Mammary epithelial cell (primary cell): ENCODE measurements around the gene EPHA3.

Source experiments
- EZH2 ChIP-seq: IDR thresholded peaks from 2 replicates; pipeline ENCODE4 v1.6.1; 2012; ENCODE audit warnings: low read length, inconsistent platforms, borderline replicate concordance
- TF ChIP-seq, protein P1 (sequence below), 2 donors: IDR thresholded peaks in 1 of 2; conservative IDR thresholded peaks in 1 of 2; 2 replicates each; pipeline ENCODE4 v1.5.1; 2011 to 2012; ENCODE audit warnings: inconsistent platforms in 2 of 2, low read length in 2 of 2, mild to moderate bottlenecking in 2 of 2, control low read depth in 1 of 2, low read depth in 1 of 2; ENCODE audit not compliant: insufficient read depth in 1 of 2; ENCODE audit errors: extremely low read depth in 1 of 2

GRCh38 chr3:89252016-89252415 is 144.6 kb downstream of the EPHA3 start:
- TF ChIP-seq, protein P1, sequence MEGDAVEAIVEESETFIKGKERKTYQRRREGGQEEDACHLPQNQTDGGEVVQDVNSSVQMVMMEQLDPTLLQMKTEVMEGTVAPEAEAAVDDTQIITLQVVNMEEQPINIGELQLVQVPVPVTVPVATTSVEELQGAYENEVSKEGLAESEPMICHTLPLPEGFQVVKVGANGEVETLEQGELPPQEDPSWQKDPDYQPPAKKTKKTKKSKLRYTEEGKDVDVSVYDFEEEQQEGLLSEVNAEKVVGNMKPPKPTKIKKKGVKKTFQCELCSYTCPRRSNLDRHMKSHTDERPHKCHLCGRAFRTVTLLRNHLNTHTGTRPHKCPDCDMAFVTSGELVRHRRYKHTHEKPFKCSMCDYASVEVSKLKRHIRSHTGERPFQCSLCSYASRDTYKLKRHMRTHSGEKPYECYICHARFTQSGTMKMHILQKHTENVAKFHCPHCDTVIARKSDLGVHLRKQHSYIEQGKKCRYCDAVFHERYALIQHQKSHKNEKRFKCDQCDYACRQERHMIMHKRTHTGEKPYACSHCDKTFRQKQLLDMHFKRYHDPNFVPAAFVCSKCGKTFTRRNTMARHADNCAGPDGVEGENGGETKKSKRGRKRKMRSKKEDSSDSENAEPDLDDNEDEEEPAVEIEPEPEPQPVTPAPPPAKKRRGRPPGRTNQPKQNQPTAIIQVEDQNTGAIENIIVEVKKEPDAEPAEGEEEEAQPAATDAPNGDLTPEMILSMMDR (conservative IDR thresholded peaks at IDR 0.05 in 1 of 2, IDR thresholded peaks at IDR 0.05 in 1 of 2; ENCODE audit: extremely low read depth in 1 of 2, insufficient read depth in 1 of 2, low read depth in 1 of 2, low read length in 2 of 2): no peak
- TF ChIP-seq EZH2: no peak
